Measurements from ENCODE around the gene SCN1A. TPM values are rescaled to one million over a fixed set of nuclear protein-coding genes. Genes with fewer than 3 reads are reported as not detected.

Gene SCN1A
- total RNA-seq, 1 donor from 2014 or later: not detected

DNA sequence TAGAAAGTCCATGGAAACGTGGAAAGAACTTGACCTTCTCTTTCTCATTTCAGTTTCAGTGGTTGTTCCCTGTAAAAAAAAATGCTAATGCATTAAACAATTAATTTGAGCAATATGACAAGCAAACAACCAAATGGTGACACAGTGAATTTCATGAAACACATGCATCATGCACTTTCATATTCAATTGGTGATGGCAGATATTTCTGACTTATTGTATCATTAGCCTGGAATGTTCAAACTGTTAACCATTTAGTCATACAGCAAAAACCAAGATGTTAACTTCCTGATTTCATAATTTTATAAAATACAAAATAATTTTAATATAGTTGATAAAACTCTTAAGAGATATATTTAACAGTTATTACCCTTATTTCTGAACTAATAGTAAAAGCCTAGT is 85.5 kb downstream of the SCN1A start:
- no peak for TF ChIP-seq POLR2A (IDR thresholded peaks at IDR 0.05)
- TF ChIP-seq POLR2AphosphoS5 (IDR thresholded peaks at IDR 0.05; ENCODE audit: insufficient read depth in 1 of 2, low read depth in 1 of 2): no peak
- TF ChIP-seq, protein P1, sequence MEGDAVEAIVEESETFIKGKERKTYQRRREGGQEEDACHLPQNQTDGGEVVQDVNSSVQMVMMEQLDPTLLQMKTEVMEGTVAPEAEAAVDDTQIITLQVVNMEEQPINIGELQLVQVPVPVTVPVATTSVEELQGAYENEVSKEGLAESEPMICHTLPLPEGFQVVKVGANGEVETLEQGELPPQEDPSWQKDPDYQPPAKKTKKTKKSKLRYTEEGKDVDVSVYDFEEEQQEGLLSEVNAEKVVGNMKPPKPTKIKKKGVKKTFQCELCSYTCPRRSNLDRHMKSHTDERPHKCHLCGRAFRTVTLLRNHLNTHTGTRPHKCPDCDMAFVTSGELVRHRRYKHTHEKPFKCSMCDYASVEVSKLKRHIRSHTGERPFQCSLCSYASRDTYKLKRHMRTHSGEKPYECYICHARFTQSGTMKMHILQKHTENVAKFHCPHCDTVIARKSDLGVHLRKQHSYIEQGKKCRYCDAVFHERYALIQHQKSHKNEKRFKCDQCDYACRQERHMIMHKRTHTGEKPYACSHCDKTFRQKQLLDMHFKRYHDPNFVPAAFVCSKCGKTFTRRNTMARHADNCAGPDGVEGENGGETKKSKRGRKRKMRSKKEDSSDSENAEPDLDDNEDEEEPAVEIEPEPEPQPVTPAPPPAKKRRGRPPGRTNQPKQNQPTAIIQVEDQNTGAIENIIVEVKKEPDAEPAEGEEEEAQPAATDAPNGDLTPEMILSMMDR (IDR thresholded peaks at IDR 0.05): no peak
- Histone ChIP-seq H3K4me3 (no peak overlapping the region), H3K4me1 (no peaks in the 10 kb centered on the region), H3K36me3 (no peaks in the 10 kb centered on the region), H3K27ac (no peak overlapping the region), H3K27me3 (no peaks in the 10 kb centered on the region), H3K9me3 (no peaks in the 10 kb centered on the region)
- DNase-seq (ENCODE audit: extremely low spot score in 2 of 2): no peak
- intact Hi-C loops (cut with DNase I): no loop called here

DNA sequence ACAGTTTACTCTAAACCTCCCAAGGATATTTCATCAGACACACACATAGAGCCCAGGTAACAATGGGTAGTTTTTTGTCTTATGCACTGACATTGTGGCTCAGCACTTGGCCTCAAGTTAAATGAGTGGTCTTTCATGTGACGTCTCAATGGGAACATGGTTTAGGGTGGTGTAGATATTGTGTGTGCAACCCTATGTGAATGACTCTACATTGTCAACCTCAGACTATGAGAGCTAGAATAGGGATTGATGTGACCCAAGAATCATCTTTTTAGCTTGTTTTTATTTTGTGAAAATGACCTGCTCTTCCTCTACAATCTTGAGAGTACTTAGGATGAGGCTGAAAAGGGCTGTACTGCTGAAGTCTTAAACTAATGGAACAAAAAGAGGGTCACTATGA is 86.2 kb downstream of the SCN1A start:
- Histone ChIP-seq H3K9me3 (no peaks in the 10 kb centered on the region), H3K27me3 (no peaks in the 10 kb centered on the region), H3K4me1 (no peaks in the 10 kb centered on the region), H3K4me3 (no peak overlapping the region), H3K27ac (no peak overlapping the region), H3K36me3 (no peaks in the 10 kb centered on the region)
- intact Hi-C loops (cut with DNase I): no loop called here
- TF ChIP-seq POLR2A (IDR thresholded peaks at IDR 0.05): no peak
- TF ChIP-seq, protein P1 (IDR thresholded peaks at IDR 0.05): no peak
- no peak for TF ChIP-seq POLR2AphosphoS5 (IDR thresholded peaks at IDR 0.05; ENCODE audit: insufficient read depth in 1 of 2, low read depth in 1 of 2)
- no peak for DNase-seq (ENCODE audit: extremely low spot score in 2 of 2)

GRCh38 chr2:166032361-166032760 is 95.5 kb downstream of the SCN1A start:
- no peak for DNase-seq (ENCODE audit: extremely low spot score in 2 of 2)
- Histone ChIP-seq H3K27ac (no peak overlapping the region), H3K4me3 (no peak overlapping the region), H3K4me1 (no peaks in the 10 kb centered on the region), H3K9me3 (no peaks in the 10 kb centered on the region), H3K27me3 (no peaks in the 10 kb centered on the region), H3K36me3 (no peaks in the 10 kb centered on the region)
- TF ChIP-seq POLR2A (IDR thresholded peaks at IDR 0.05) (no peak), POLR2AphosphoS5 (IDR thresholded peaks at IDR 0.05; ENCODE audit: insufficient read depth in 1 of 2, low read depth in 1 of 2) (no peak)
- TF ChIP-seq, protein P1 (IDR thresholded peaks at IDR 0.05): no peak
- intact Hi-C loops (cut with DNase I): no loop called here

DNA sequence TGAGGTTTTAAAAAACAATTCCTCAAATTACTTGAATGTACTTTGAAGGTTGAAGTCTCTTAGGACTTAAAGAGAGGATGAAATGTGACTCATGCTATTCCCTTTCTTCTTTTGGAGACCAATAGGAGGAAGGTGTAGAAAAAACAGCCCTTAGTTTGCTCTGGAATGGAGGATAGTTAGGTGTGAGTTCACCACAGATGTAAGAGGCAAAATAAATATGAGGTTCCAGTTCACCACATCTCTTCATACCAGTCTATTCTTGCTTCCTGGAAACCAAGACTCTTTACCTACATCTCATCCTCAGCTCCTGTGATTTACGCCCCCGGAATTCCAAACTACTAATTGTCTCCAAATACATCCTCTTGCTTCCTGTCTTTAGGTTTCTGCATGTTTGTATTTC is 96.8 kb downstream of the SCN1A start:
- intact Hi-C loops (cut with DNase I): no loop called here
- Histone ChIP-seq H3K4me3 (no peak overlapping the region), H3K27me3 (no peaks in the 10 kb centered on the region), H3K36me3 (no peaks in the 10 kb centered on the region), H3K9me3 (no peaks in the 10 kb centered on the region), H3K27ac (no peak overlapping the region), H3K4me1 (no peaks in the 10 kb centered on the region)
- DNase-seq (ENCODE audit: extremely low spot score in 2 of 2): no peak
- TF ChIP-seq POLR2AphosphoS5 (IDR thresholded peaks at IDR 0.05; ENCODE audit: insufficient read depth in 1 of 2, low read depth in 1 of 2) (no peak), POLR2A (IDR thresholded peaks at IDR 0.05) (no peak)
- TF ChIP-seq, protein P1 (IDR thresholded peaks at IDR 0.05): no peak

- TF ChIP-seq, protein P1 (IDR thresholded peaks at IDR 0.05): no peak
- TF ChIP-seq POLR2AphosphoS5 (IDR thresholded peaks at IDR 0.05; ENCODE audit: insufficient read depth in 1 of 2, low read depth in 1 of 2) (no peak), POLR2A (IDR thresholded peaks at IDR 0.05) (no peak)
- Histone ChIP-seq H3K4me3 (no peak overlapping the region), H3K9me3 (no peaks in the 10 kb centered on the region), H3K4me1 (no peaks in the 10 kb centered on the region), H3K36me3 (no peaks in the 10 kb centered on the region), H3K27ac (no peak overlapping the region), H3K27me3 (no peaks in the 10 kb centered on the region)
- intact Hi-C loops (cut with DNase I): no loop called here
- DNase-seq (ENCODE audit: extremely low spot score in 2 of 2): no peak
Measured at GRCh38 chr2:166025313-166025712, 102.5 kb downstream of the SCN1A start.

Data from vagina (tissue), 2 donors.